Measurements from ENCODE around the gene SLC9A6.

GRCh38 chrX:136067966-136068365 lies 82.7 kb downstream of the SLC9A6 start:
- no peak for TF ChIP-seq CTCF (IDR thresholded peaks at IDR 0.05; ENCODE audit: borderline replicate concordance, extremely low read depth, low read length, poor library complexity, severe bottlenecking)
- no peak for TF ChIP-seq EZH2 (IDR thresholded peaks at IDR 0.05; ENCODE audit: borderline replicate concordance, low read depth, low read length, severe bottlenecking)
